HL-60 (cell line): ENCODE data around the gene SSX4.
"Not testable (repeated sequence)": the region's sequence is repeated elsewhere in the genome, so short reads cannot be mapped to it uniquely, and the experiment has no call there.

Source experiments
- POLR2AphosphoS5 ChIP-seq: IDR thresholded peaks from 2 replicates; pipeline ENCODE4 v1.6.1; 2012; ENCODE audit warnings: low read depth
- TF ChIP-seq, protein P1 (sequence below): IDR thresholded peaks from 2 replicates; pipeline ENCODE4 v1.6.1; 2012; ENCODE audit warnings: low read depth; ENCODE audit not compliant: insufficient replicate concordance

DNA sequence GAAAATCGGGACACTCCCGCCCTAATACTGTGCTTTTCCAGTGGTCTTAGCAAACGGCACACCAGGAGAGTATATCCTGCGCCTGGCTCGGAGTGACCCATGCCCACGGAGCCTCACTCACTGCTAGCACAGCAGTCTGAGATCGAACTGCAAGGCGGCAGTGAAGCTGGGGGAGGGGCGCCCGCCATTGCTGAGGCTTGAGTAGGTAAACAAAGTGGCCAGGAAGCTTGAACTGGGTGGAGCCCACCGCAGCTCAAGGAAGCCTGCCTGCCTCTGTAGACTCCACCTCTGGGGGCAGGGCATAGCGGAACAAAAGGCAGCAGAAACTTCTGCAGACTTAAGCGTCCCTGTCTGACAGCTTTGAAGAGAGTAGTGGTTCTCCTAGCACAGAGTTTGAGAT lies 50.4 kb downstream of the SSX4 start:
- TF ChIP-seq, protein P1, sequence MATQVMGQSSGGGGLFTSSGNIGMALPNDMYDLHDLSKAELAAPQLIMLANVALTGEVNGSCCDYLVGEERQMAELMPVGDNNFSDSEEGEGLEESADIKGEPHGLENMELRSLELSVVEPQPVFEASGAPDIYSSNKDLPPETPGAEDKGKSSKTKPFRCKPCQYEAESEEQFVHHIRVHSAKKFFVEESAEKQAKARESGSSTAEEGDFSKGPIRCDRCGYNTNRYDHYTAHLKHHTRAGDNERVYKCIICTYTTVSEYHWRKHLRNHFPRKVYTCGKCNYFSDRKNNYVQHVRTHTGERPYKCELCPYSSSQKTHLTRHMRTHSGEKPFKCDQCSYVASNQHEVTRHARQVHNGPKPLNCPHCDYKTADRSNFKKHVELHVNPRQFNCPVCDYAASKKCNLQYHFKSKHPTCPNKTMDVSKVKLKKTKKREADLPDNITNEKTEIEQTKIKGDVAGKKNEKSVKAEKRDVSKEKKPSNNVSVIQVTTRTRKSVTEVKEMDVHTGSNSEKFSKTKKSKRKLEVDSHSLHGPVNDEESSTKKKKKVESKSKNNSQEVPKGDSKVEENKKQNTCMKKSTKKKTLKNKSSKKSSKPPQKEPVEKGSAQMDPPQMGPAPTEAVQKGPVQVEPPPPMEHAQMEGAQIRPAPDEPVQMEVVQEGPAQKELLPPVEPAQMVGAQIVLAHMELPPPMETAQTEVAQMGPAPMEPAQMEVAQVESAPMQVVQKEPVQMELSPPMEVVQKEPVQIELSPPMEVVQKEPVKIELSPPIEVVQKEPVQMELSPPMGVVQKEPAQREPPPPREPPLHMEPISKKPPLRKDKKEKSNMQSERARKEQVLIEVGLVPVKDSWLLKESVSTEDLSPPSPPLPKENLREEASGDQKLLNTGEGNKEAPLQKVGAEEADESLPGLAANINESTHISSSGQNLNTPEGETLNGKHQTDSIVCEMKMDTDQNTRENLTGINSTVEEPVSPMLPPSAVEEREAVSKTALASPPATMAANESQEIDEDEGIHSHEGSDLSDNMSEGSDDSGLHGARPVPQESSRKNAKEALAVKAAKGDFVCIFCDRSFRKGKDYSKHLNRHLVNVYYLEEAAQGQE: not testable (repeated sequence)
- not testable (repeated sequence) for TF ChIP-seq POLR2AphosphoS5
